HL-60 (cell line): ENCODE results near the gene CHI3L1.

Experiments
- DNase-seq, 2 experiments: peaks; one replicate each; pipeline ENCODE4 v3.0.0-alpha.2; 2010 to 2020; ENCODE audit warnings: low read depth in 1 of 2, low spot score in 1 of 2
- H3K27ac ChIP-seq: fragments of 250-450 bp; sonication (Bioruptor Pico); replicated peaks from 2 replicates; pipeline ENCODE4 v1.5.1; 2020; ENCODE audit warnings: mild to moderate bottlenecking, moderate library complexity
- H3K27me3 ChIP-seq: fragments of 250-450 bp; sonication (Bioruptor Pico); 2 replicates; pipeline ENCODE4 v1.5.1; 2021; ENCODE audit warnings: mild to moderate bottlenecking, moderate library complexity; ENCODE audit not compliant: insufficient read depth, poor library complexity, severe bottlenecking
- H3K4me3 ChIP-seq: replicated peaks from 2 replicates; pipeline ENCODE4 v1.5.1; 2011; ENCODE audit warnings: mild to moderate bottlenecking, control low read depth, low read length; ENCODE audit not compliant: insufficient read depth
- CTCF ChIP-seq: IDR thresholded peaks from one replicate; pipeline ENCODE4 v1.5.1; 2011; ENCODE audit warnings: low read length, control low read depth, inconsistent platforms; ENCODE audit not compliant: insufficient read depth
- GABPA ChIP-seq: IDR thresholded peaks from 2 replicates; pipeline ENCODE4 v1.6.1; 2012; ENCODE audit warnings: low read depth
- POLR2AphosphoS5 ChIP-seq: IDR thresholded peaks from 2 replicates; pipeline ENCODE4 v1.6.1; 2012; ENCODE audit warnings: low read depth
- SPI1 ChIP-seq: IDR thresholded peaks from 2 replicates; pipeline ENCODE4 v1.6.1; 2012; ENCODE audit warnings: low read depth, mild to moderate bottlenecking, borderline replicate concordance
- TF ChIP-seq, protein P1 (sequence below): IDR thresholded peaks from 2 replicates; pipeline ENCODE4 v1.6.1; 2012; ENCODE audit warnings: low read depth; ENCODE audit not compliant: insufficient replicate concordance

CHI3L1 gene

GRCh38 chr1:203173566-203173965 is 12.9 kb downstream of the CHI3L1 start:
- DNase-seq: no peak
- TF ChIP-seq POLR2AphosphoS5 (no peak), CTCF (no peak), GABPA (no peak)
- TF ChIP-seq, protein P1, sequence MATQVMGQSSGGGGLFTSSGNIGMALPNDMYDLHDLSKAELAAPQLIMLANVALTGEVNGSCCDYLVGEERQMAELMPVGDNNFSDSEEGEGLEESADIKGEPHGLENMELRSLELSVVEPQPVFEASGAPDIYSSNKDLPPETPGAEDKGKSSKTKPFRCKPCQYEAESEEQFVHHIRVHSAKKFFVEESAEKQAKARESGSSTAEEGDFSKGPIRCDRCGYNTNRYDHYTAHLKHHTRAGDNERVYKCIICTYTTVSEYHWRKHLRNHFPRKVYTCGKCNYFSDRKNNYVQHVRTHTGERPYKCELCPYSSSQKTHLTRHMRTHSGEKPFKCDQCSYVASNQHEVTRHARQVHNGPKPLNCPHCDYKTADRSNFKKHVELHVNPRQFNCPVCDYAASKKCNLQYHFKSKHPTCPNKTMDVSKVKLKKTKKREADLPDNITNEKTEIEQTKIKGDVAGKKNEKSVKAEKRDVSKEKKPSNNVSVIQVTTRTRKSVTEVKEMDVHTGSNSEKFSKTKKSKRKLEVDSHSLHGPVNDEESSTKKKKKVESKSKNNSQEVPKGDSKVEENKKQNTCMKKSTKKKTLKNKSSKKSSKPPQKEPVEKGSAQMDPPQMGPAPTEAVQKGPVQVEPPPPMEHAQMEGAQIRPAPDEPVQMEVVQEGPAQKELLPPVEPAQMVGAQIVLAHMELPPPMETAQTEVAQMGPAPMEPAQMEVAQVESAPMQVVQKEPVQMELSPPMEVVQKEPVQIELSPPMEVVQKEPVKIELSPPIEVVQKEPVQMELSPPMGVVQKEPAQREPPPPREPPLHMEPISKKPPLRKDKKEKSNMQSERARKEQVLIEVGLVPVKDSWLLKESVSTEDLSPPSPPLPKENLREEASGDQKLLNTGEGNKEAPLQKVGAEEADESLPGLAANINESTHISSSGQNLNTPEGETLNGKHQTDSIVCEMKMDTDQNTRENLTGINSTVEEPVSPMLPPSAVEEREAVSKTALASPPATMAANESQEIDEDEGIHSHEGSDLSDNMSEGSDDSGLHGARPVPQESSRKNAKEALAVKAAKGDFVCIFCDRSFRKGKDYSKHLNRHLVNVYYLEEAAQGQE: no peak
- no peaks in the 10 kb centered on the region for H3K27me3 ChIP-seq
- no peak overlapping the region for H3K4me3 ChIP-seq
- no peak overlapping the region for H3K27ac ChIP-seq

DNA sequence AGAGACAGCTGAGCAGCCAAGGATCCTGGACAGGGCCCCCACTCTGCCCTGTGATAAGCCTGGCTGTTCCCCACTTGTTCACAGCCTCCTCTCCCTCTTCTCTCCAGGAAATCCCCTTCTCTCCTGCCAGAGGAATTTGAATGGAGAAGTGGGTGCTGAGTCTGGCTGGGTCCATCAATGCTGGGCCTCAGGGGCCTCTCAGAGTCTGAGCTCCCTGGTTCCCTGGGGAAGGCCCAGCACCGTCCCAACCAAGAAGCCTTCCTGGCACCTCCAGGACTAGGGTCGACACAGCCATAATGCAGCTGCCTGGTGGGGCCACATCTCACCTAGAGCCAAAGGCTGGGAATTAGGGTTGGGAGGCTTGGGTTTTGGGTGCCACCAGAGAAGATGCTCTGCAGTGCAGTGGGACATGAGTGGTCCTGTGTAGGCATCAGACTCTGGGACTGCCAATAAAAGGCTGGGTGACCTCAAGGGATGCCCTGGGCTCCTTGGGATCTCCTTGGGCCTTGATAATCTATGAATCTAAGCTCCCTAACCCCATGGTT is 13.4 kb downstream of the CHI3L1 start:
- Histone ChIP-seq H3K27ac (no peak overlapping the region), H3K4me3 (no peak overlapping the region)
- TF ChIP-seq, protein P1: no peak
- TF ChIP-seq SPI1: no peak
- TF ChIP-seq POLR2AphosphoS5: no peak
- no peak for TF ChIP-seq CTCF
- no peak for TF ChIP-seq GABPA

GRCh38 chr1:203172184-203173010 is 14.1 kb downstream of the CHI3L1 start:
- TF ChIP-seq GABPA (no peak), SPI1 (no peak), CTCF (peak; percentile 94)
- no peak overlapping the region for H3K27ac ChIP-seq
- no peak overlapping the region for H3K4me3 ChIP-seq
- peak in 1 of 2 experiments; percentile 59 for DNase-seq
- no peaks in the 10 kb centered on the region for H3K27me3 ChIP-seq

More for the DNA sequence above, 13.4 kb downstream of the CHI3L1 start:
- no peaks in the 10 kb centered on the region for H3K27me3 ChIP-seq
- DNase-seq: no peak
